GM12874 (cell line): ENCODE data around the gene CLEC16A.

Source experiments
- CTCF ChIP-seq: IDR thresholded peaks from 2 replicates; pipeline ENCODE4 v1.5.1; 2011; ENCODE audit warnings: low read depth, mild to moderate bottlenecking, control low read depth, low read length, moderate library complexity; ENCODE audit not compliant: insufficient read depth

Gene CLEC16A

GRCh38 chr16:11140867-11141266 lies 196.5 kb downstream of the CLEC16A start:
- no peak for TF ChIP-seq CTCF

DNA sequence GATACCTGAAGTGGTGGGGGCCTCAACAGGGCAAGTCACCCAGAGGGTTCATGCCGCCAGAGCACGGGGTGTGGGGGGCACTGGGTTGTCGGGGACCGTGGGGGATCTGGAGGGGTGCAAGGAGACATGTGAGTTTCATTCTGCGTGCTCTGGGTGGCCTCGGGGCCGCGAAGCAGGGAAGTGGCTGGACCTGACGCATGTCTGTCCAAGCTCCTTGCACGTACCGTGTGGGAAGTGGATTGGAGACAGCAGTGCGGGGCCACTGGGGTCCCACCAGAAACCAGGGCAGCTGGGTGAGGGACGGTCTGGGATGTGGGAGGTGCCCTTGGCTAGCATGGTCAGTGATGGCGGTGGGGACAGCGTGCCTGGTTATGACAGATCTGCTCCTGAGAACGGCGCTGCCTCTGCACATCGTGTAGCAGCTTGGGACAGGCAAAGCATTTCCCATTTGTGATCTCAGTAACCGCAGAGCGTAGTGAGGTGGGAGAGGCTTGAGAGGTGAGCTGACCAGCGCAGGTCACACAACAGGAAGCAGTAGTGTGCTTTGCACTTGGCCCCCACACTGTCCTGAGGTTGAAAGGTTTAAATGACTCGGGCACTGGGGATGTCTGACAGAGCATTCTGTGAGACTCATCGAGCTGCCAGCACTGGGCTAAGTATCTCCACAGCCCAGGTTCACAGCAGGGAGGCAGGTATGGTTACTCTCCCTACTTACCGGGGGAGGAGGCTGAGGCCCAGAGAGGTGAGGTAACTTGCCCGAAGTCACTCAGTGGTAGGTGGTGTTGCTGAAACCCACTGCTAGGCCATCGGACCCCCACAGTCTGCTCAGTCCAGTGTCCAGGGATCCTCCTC lies 197.3 kb downstream of the CLEC16A start:
- TF ChIP-seq CTCF: no peak

- TF ChIP-seq CTCF: no peak
These were observed 197.9 kb downstream of the CLEC16A start for GRCh38 chr16:11142261-11142630.

DNA sequence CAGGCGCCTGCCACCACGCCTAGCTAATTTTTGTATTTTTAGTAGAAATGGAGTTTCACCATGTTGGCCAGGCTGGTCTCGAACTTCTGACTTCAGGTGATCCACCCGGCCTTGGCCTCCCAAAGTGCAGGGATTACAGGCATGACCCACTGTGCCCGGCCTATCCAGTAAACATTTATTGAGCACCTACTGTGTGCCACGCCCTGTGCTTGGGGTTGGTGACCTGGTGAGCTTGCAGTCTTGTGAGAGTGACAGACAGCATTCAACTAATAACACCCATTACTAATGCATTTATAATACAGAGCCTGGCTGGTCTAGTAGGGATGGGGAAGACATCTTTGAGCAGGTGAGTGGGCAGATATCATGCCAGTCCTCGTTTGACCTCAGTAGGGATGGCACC lies 198.6 kb downstream of the CLEC16A start:
- TF ChIP-seq CTCF: no peak

- TF ChIP-seq CTCF: no peak
These were observed 199.1 kb downstream of the CLEC16A start for GRCh38 chr16:11143372-11144035.

GRCh38 chr16:11144122-11144521 lies 199.8 kb downstream of the CLEC16A start:
- TF ChIP-seq CTCF: no peak

- no peak for TF ChIP-seq CTCF
These were observed 200.9 kb downstream of the CLEC16A start for GRCh38 chr16:11145173-11145818.
